Cortex of kidney (tissue), 1 donor: ENCODE results near the gene TNNC1.

Experiments
- DNase-seq: peaks from one replicate; lab custom pipeline; 2025; lab: John Stamatoyannopoulos, UW

TNNC1 gene

DNA sequence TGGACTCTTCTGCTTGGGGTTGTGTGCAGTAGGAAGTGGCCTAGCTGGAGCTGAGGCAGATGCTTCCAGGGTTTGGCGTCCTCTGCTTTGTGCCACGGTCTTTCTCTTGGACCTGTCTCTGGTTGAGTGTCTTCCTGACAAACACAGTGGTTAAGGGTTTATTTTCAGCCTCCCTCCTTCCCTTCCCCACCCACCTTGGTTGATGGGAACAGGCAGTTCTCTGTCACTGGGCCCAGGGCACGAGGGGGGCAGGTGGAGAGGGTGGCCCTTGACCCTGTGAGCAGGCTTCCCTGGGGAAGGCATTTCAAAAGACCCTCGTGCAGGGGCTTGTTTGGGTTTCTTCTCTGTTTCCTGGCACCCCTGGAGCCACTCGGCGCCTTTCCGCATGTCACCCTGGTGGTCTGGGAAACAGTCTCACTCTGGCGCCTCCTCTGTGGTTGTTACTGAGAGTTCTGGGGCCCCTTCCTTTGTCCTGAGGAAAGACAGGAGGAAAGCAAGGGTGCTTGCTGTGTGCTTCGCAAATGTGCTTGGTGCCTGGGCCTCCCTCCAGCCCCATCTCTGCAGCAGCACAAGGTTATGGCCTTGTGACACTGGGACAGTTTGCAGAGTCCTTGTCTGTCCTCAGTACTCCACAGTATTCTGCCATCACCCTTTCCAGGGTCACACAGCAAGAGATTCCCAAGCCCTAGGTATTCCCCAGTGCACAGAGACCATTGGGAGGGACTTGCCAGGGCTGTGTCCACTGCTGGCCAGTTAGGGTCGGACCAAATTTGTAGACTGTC, 31.0 kb upstream of the TNNC1 start:
- no peak for DNase-seq

GRCh38 chr3:52483577-52484381, 29.9 kb upstream of the TNNC1 start:
- no peak for DNase-seq

GRCh38 chr3:52483081-52483480, 29.2 kb upstream of the TNNC1 start:
- no peak for DNase-seq

- DNase-seq = no peak
These were observed 28.1 kb upstream of the TNNC1 start for GRCh38 chr3:52481819-52482521.

DNA sequence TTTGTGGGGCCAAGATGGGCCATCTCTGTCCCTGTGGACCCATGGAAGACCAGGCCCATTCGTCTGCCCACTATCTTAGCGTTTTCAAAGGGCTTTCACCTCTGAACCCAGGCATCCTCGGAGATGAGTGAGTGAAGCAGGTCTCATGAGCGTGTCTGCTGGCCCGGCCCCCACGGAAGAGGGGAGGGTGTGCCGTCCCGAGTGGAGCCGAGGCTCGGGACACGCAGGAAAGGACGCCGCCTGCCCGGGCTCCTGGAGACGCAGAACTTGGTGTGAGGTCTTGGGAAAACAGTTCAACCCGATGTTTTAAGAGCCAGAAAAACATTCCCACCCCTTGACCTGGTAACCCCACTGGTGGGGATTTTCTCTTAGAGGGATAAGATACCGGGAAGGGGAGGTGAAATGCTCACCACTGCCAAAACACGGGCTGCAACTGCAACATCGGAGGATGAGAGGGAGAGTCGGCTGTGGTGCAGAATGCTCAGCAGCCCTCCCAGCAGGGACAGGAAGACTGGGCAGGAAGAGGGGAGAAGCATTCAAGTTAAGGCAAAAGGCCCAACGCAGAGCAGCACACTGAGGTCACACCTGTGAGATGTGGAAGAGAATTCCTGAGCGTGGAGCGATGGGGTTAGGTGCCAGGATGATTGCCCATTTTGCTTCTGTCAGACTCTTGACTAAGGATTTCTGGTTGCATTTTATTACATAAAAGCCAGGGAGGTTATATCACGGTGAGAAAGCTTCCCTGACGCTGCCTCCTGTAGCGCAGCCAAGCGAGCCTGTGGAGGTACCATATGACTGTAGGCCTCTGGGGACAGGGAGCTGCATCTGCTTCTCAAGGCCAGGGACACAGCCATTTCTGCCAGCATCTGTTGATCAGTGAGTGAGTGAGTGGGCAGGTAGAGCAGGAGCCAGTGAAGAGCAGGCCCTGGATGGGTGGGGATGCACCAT, 27.2 kb upstream of the TNNC1 start:
- no peak for DNase-seq

GRCh38 chr3:52479877-52480575, 26.2 kb upstream of the TNNC1 start:
- no peak for DNase-seq

GRCh38 chr3:52479037-52479876, 25.4 kb upstream of the TNNC1 start:
- DNase-seq = no peak

- no peak for DNase-seq
These were observed 23.9 kb upstream of the TNNC1 start for GRCh38 chr3:52477796-52478095.

GRCh38 chr3:52477076-52477795, 23.4 kb upstream of the TNNC1 start:
- DNase-seq = no peak

DNA sequence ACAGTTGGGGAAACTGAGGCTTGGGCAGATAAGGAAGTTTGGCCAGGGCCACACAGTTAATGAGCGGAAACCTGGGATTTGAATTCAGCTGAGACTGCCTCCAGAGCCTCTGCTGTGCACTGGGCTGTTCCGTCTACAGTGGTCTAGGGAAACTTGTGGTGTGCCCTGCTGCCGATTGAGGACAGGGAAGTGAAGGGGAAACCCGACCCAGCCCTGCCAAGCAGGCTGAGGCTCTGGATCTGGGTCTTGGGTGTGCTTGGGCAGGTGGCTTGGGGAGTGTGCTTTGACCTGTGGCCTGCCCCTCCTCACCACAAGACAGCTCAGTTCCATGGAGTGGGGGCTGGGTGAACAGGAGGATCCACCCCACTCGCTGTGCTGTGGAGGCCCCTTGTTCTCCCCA, 19.2 kb upstream of the TNNC1 start:
- DNase-seq = no peak

- DNase-seq = no peak
These were observed 18.6 kb upstream of the TNNC1 start for GRCh38 chr3:52472239-52473000.

DNA sequence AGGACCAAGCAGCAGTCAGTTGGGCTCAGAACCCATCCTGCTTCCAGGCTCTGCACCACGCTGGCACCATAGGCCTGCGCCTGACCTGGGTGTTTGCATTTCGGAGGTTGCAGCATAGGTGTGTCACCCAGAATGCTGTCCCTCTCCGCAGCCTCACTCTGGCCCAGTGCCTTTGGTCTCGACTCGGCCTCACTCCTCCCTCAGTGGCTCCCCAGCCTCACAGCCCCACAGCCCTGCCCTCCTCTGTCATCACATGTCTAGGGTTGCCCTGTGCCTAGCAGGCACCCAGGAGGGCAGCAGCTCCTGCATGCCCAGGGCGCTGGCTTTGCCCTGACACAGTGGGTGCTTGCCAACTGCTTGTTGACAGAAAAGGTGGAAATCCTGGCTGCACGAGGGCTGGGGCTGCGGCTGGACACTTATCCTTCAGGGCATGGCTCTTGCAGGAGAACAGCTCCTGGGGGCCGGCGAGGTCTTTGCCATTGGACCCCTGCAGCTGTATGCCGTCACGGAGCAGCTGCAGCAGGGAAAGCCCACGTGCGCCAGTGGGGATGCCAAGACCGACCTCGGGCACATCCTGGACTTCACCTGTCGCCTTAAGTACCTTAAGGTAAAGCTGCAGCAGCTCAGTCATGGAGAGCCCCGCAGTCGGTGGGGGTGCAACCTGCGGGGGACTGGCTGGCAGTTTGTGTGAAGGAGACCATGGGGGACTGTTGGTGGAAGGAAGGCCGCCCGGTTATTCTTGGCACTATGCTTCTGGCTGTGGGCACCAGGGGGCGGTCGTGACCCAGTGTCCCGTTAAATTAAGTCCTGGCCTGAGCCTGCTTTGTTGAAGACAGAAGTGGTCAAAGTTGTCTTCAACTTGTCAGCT, 17.8 kb upstream of the TNNC1 start:
- no peak for DNase-seq

DNA sequence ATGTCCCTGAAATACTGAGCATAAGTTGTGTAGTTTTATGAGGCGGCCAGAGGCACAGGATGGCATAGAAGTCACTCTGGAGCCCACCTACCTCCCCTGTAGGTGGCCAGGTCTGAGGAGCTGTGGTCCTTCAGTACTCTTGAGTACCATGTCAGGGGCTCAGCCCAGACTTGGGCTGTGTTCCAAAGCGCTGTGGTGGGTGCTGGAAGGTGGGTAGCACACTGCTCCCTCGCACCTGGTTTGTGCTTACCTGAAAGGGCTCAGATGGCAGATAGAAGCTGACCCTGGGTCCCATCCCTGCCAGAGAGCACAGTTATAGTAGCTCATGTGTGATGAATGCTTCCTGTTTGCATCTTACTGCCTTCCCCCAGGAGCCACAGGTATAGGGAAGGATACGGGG, 17.1 kb upstream of the TNNC1 start:
- DNase-seq = no peak

DNA sequence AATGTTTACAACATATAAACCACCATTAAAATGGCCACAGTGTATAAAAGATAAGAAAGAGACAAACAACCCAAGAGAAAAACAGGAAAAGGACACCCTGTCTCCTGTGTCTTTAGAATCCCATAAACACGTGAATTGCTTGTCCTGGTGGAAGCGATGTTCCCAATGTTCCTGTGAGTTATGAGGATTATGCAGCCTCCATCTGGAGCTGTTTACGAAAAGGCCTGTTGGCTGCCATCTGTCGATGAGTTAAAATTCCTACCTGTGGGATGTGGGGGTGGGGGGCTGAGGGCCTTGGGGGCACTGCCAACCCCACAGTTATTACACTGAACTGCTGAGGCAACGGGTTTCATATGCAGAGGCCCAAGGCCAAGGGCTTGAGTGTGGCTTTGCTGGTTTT, 15.2 kb upstream of the TNNC1 start:
- DNase-seq = no peak

GRCh38 chr3:52468336-52468735, 14.5 kb upstream of the TNNC1 start:
- no peak for DNase-seq

GRCh38 chr3:52463416-52463815, 9.6 kb upstream of the TNNC1 start:
- DNase-seq = no peak

GRCh38 chr3:52461874-52462273, 8.0 kb upstream of the TNNC1 start:
- no peak for DNase-seq
